NCI-H1417 treated with DMSO at 0.1 percent for 48 hours (cell line): Measurements from ENCODE around the gene MAT1A.
"Not testable (repeated sequence)": the region's sequence is repeated elsewhere in the genome, so short reads cannot be mapped to it uniquely, and the experiment has no call there.

ENCODE experiments used
- DNase-seq: peaks from one replicate; lab custom pipeline; 2025; lab: John Stamatoyannopoulos, UW

The MAT1A gene

DNA sequence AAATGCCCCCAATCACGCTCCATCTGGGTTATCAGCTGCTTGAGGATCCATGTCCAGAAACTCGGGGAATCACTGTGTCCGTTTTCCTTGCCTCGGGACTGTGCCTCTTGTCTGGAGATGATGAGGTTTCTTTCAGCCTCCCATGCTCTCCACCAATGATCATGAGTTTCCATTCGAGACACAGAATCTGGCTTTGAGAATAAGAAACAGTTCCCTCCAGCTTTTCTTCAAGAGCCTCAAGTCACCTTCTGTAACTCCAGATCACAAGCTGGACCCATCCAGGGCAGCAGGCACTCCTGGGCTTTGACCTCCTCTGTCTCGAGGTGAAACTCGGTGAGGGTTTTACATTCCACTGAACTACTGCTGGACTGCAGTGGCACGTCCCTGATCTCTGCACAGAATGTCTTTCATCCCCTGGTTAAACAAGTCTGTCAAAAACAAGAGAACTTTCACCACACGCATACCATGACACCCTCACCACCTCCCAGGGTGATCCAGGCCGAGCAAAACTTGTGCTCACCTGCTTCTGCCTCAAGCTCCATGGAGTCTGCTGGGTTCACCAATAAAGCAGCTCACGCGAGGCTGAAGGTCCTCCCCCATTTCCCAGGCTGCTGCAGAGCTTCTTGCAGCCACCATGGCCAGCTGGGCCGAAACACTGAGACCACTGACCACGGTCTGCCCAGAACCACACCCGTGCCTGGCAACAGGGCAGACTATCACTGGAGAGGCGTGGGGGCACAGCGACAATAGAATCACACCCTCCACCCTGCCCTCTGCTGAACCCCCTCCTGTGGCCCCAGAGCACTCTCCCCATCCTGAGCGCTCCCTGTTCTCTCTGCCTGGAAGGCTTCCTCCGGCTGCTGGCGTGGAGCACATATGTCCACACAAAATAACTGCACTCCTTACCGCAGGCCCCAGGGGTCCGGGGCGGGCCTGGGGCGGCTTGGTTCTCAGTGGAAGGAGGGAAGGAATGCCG, 25.1 kb downstream of the MAT1A start:
- no peak for DNase-seq

DNA sequence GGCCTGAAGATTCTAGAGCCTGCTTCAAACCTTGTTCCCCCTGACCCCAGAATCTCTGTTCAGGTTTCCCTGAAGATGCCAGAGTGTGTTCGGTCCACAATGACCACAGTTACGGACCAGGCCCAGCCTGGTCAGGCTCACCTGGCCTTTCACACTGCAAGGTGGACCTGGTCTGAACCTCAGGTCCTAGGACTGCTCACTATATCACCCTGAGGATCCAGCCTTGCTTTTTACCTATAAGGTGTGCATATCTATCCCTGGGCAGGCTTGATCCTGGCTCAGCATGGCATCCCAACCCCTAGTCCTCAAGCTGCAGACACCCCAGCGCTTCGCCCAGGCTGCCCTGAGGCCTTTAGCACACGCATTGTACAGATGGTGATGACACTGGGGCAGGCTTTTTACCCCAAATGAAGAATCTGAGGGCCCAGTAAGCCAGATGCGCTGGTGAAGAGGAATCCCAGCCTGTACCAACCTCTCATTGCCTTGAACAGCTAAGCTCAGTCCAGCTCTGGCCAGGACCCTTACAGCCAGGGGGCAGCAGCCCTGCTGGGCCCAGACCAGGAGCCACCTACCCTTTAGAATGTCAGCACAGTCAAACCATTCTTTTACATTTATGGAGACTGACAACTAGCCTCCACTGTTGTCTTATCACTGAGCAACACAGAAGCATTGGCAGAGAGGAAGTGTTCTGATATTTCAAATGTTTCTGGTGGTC, 28.0 kb downstream of the MAT1A start:
- DNase-seq = no peak

- no peak for DNase-seq
Observed at GRCh38 chr10:80260295-80261243, 28.9 kb downstream of the MAT1A start.

GRCh38 chr10:80259405-80259871, 30.0 kb downstream of the MAT1A start:
- DNase-seq = no peak

DNA sequence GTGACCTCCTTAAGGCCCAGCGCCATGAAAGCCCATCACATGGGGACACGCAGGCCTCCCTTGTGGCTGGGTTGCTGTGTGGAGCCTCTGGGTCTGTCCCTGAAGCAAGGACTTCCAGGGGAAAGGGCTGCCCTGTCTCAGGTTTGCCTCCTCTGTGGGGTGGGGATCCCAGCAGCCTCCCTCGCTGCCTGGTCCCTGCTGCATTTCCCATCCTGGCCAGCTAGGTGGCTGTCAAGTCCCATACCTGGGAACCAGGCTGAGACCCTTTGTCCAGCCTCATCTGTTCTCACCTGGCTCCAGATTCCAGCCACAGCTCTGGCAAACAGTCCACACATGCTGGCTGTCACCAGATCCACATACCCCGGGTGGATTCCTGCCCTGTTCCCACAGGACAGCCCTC, 32.7 kb downstream of the MAT1A start:
- DNase-seq = not testable (repeated sequence)

DNA sequence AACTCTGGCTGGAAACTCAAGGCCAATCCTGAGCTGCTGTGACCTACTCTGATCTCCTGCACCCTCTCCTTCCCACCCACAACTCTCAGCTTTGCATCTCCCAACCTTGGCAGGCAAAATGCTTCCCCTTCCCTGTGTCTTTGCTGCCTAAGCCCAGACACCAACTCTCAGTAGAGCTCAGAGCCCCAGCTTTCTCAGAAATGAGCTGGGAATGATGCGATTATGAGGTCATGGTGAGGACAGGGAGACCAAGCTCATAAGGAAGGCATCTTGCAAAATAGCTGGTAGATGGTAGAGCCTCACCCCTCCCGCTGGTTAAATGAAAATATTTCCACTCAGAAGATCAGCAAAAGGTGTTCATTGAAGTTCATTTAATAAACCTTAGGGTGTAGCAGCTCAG, 34.7 kb downstream of the MAT1A start:
- not testable (repeated sequence) for DNase-seq

DNA sequence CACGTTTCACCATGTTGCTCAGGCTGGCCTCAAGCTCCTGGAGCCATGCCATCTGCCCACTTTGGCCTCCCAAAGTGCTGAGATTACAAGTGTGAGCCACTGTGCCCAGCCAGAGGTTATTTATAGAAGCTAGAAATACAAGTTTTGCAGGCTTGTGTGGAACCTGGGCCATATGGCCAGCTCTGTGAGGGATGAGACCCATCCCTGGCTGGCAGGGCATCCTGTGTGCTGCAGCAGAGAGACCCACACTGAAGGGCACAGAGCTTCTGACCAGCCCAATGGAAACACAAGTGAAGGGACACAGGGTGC, 35.5 kb downstream of the MAT1A start:
- DNase-seq = not testable (repeated sequence)

- DNase-seq = no peak
Observed at GRCh38 chr10:80253266-80253962, 36.0 kb downstream of the MAT1A start.

- no peak for DNase-seq
Observed at GRCh38 chr10:80252296-80252887, 37.1 kb downstream of the MAT1A start.

- not testable (repeated sequence) for DNase-seq
Observed at GRCh38 chr10:80251703-80252280, 37.7 kb downstream of the MAT1A start.

DNA sequence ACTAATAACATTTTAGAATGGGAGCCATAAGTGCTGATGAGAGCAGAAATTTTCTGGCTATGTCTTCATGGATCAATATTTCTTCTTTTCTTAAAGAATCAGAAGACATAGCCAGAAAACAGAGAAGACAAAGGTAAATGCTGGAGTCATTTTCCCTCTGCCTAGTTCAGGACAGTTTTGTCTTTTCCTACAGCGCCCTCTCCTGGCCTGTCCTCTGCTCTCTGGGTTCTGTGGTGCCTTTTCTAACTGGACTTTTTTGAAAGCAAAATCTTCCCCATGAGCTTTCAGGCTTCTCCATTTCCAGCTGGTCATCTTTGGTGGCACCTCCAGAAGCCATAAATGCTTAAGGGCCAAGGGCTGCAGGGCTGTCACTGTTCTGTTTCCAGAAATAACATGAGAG, 39.1 kb downstream of the MAT1A start:
- DNase-seq = not testable (repeated sequence)

GRCh38 chr10:80249906-80250305, 39.6 kb downstream of the MAT1A start:
- DNase-seq = not testable (repeated sequence)

GRCh38 chr10:80247611-80248010, 41.8 kb downstream of the MAT1A start:
- not testable (repeated sequence) for DNase-seq

DNA sequence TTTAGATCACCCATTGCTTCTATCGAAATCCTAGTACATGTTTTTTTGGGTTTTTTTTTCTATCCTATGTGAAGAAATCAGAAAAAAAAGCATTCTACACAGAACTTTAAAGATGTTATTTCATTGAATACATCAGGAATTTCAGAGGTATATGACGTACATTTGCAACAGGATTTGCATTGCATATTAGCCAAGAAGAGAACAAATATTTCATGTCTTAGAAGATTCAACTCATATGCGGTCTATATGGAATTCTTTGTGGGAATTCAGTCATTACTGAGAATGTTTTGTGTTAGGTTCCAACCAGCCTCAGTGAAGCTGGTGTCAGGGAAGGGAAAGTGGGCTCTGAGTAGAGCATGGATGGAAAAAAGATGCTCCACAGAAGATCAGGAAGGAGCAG, 45.1 kb downstream of the MAT1A start:
- DNase-seq = not testable (repeated sequence)

GRCh38 chr10:80242341-80242740, 47.1 kb downstream of the MAT1A start:
- not testable (repeated sequence) for DNase-seq

- DNase-seq = not testable (repeated sequence)
Observed at GRCh38 chr10:80236457-80236856, 53.0 kb downstream of the MAT1A start.

- DNase-seq = not testable (repeated sequence)
Observed at GRCh38 chr10:80234331-80235235, 54.9 kb downstream of the MAT1A start.

DNA sequence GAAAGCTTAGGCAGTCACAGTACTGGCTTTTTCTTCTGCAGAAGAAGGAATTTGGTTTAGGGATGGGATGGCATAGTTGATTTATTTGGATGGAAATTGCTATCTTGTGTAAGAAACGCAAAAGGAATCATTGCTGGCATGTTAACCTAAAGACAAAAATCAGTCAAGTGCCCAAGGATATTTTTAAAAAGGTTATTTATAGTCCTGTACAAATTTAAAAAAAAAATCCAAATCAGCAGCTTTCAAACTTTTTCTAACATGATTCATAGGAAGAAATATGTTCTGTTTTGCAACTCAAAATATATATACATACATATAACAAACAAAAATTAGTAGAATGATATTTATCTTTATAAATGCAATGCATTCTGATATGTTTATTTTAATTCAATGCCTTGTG, 55.6 kb downstream of the MAT1A start:
- DNase-seq = not testable (repeated sequence)

- DNase-seq = not testable (repeated sequence)
Observed at GRCh38 chr10:80226723-80227122, 62.7 kb downstream of the MAT1A start.
